Fibroblast of the conjunctiva (primary cell): Measurements from ENCODE around the gene NDRG2.

Source experiments
- DNase-seq: peaks from one replicate; pipeline ENCODE4 v3.0.0-alpha.2; 2010; ENCODE audit warnings: low read depth

NDRG2 gene

GRCh38 chr14:21033133-21033698, 8.4 kb upstream of the NDRG2 start:
- DNase-seq = no peak

GRCh38 chr14:21032326-21033132, 7.7 kb upstream of the NDRG2 start:
- DNase-seq = no peak

- no peak for DNase-seq
Measured at GRCh38 chr14:21030531-21030930, 5.7 kb upstream of the NDRG2 start.

GRCh38 chr14:21029917-21030316, 5.1 kb upstream of the NDRG2 start, which contains the start of gene TPPP2:
TSS of gene TPPP2 (plus strand) at chr14:21030217. CDS start at chr14:21030582, 365 bp downstream.
- no peak for DNase-seq

GRCh38 chr14:21026988-21027315, 2.1 kb upstream of the NDRG2 start:
- DNase-seq = no peak

- no peak for DNase-seq
Measured at GRCh38 chr14:21026274-21026987, 1.6 kb upstream of the NDRG2 start.

GRCh38 chr14:21025371-21026273, 761 bp upstream of the NDRG2 start:
- no peak for DNase-seq

GRCh38 chr14:21023817-21024584, 860 bp downstream of the NDRG2 start:
- DNase-seq = no peak

GRCh38 chr14:21023174-21023573, 1.7 kb downstream of the NDRG2 start:
- DNase-seq = no peak

- DNase-seq = no peak
Measured at GRCh38 chr14:21022686-21023085, 2.2 kb downstream of the NDRG2 start.

- no peak for DNase-seq
Measured at GRCh38 chr14:21020977-21021545, 3.8 kb downstream of the NDRG2 start.

- DNase-seq = no peak
Measured at GRCh38 chr14:21019366-21019765, 5.5 kb downstream of the NDRG2 start.

GRCh38 chr14:21018781-21019180, 6.1 kb downstream of the NDRG2 start:
- DNase-seq = no peak

- DNase-seq = no peak
Measured at GRCh38 chr14:21018286-21018685, 6.6 kb downstream of the NDRG2 start.

- DNase-seq = no peak
Measured at GRCh38 chr14:21017528-21018245, 7.2 kb downstream of the NDRG2 start.

GRCh38 chr14:21016413-21017190, 8.3 kb downstream of the NDRG2 start:
- no peak for DNase-seq

GRCh38 chr14:21015312-21015711, 9.5 kb downstream of the NDRG2 start:
- no peak for DNase-seq

- DNase-seq = peak; percentile 77
Measured at GRCh38 chr14:21014761-21015190, 10.1 kb downstream of the NDRG2 start.

- no peak for DNase-seq
Measured at GRCh38 chr14:21011136-21011535, 13.7 kb downstream of the NDRG2 start.
